ENCODE data around the gene BLMH. TPM values are rescaled to one million over a fixed set of nuclear protein-coding genes. Genes with fewer than 3 reads are reported as not detected.

BLMH gene
- total and polyA plus RNA-seq, 9 of the 15 experiments (the other 6 are each of a cell fraction or from before 2014, with no cell fraction given): 26.0 to 118 (median 67.3) TPM

- H4K20me1 ChIP-seq (replicated peaks; ENCODE audit: control insufficient read depth, insufficient read depth, low read length): peaks cover 6% of the 10 kb centered on the region; the same call in 1 of the 2 replicates
- H3K9me1 ChIP-seq (ENCODE audit: control insufficient read depth, insufficient read depth, low read length): peaks cover 3% of the 10 kb centered on the region
- H3K79me2 ChIP-seq (ENCODE audit: control insufficient read depth, insufficient read depth, low read length): no peaks in the 10 kb centered on the region
- peaks cover 13 to 28% of the 10 kb centered on the region in 2 experiments; a peak in 4 of 5 replicates for H3K27me3 ChIP-seq (ENCODE audit: control insufficient read depth in 2 of 2, insufficient read depth in 2 of 2, low read length in 2 of 2)
- ChIA-PET POLR2A (interaction anchor here (0.6 kb wide), 1 partner anchor 40 kb away, joined by 3 read pairs; no protein-coding TSS in a partner anchor), CTCF (ENCODE audit: low intra/inter-chr PET ratio) (no interaction called here)
- no peak overlapping the region for H3K27ac ChIP-seq (ENCODE audit: extremely low read depth, low read depth, low read length)
- FAIRE-seq: no peak
- no peak overlapping the region for H3K9ac ChIP-seq (ENCODE audit: insufficient read depth in 1 of 2, low read depth in 2 of 2, low read length in 2 of 2)
- in situ Hi-C loops (cut with MboI): no loop called here
- intact Hi-C loops (cut with micrococcal nuclease): no loop called here
- no peak for DNase-seq (ENCODE audit: extremely low read depth in 1 of 4, low spot score in 3 of 4)
- TF ChIP-seq, protein P1, sequence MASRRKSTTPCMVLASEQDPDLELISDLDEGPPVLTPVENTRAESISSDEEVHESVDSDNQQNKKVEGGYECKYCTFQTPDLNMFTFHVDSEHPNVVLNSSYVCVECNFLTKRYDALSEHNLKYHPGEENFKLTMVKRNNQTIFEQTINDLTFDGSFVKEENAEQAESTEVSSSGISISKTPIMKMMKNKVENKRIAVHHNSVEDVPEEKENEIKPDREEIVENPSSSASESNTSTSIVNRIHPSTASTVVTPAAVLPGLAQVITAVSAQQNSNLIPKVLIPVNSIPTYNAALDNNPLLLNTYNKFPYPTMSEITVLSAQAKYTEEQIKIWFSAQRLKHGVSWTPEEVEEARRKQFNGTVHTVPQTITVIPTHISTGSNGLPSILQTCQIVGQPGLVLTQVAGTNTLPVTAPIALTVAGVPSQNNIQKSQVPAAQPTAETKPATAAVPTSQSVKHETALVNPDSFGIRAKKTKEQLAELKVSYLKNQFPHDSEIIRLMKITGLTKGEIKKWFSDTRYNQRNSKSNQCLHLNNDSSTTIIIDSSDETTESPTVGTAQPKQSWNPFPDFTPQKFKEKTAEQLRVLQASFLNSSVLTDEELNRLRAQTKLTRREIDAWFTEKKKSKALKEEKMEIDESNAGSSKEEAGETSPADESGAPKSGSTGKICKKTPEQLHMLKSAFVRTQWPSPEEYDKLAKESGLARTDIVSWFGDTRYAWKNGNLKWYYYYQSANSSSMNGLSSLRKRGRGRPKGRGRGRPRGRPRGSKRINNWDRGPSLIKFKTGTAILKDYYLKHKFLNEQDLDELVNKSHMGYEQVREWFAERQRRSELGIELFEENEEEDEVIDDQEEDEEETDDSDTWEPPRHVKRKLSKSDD (conservative IDR thresholded peaks at IDR 0.05; ENCODE audit: low read length): no peak
- TF ChIP-seq ZKSCAN8 (CRISPR knock-in tag; IDR thresholded peaks at IDR 0.05) (no peak), CBX5 (IDR thresholded peaks at IDR 0.05; ENCODE audit: borderline replicate concordance, low read depth) (0 out of 2 replicates have a peak, but pooled peaks have one; percentile 38)
- TF ChIP-seq, protein P2, sequence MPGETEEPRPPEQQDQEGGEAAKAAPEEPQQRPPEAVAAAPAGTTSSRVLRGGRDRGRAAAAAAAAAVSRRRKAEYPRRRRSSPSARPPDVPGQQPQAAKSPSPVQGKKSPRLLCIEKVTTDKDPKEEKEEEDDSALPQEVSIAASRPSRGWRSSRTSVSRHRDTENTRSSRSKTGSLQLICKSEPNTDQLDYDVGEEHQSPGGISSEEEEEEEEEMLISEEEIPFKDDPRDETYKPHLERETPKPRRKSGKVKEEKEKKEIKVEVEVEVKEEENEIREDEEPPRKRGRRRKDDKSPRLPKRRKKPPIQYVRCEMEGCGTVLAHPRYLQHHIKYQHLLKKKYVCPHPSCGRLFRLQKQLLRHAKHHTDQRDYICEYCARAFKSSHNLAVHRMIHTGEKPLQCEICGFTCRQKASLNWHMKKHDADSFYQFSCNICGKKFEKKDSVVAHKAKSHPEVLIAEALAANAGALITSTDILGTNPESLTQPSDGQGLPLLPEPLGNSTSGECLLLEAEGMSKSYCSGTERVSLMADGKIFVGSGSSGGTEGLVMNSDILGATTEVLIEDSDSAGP (CRISPR knock-in tag; IDR thresholded peaks at IDR 0.05): no peak
- no peaks in the 10 kb centered on the region for H3K9me3 ChIP-seq (replicated peaks; ENCODE audit: control insufficient read depth, insufficient read depth, low read depth, low read length)
- ATAC-seq: no peak
- H3K4me3 ChIP-seq: no peak overlapping the region
- peaks cover 5 to 29% of the 10 kb centered on the region in 2 experiments; a peak in 4 of 5 replicates for H3K4me1 ChIP-seq (replicated peaks in 1 of 2; ENCODE audit: control insufficient read depth in 2 of 2, insufficient read depth in 2 of 2, low read length in 2 of 2)
- no TSS peak for BruUV-seq (replicated peaks)
- H3K36me3 ChIP-seq (ENCODE audit: control insufficient read depth, insufficient read depth, low read length): no peaks in the 10 kb centered on the region
- H3K4me2 ChIP-seq (ENCODE audit: insufficient read depth, low read length): no peak overlapping the region
- H2AFZ ChIP-seq (ENCODE audit: low read depth, low read length): no peak overlapping the region
- 30% methylated on average over 8 of the region's 8 CpGs for WGBS (ENCODE audit: insufficient coverage, low coverage, missing lambda C conversion rate)
Observed at GRCh38 chr17:30240177-30240576, 51.6 kb downstream of the BLMH start.

Data from K562 (cell line).